GM10266 (cell line): ENCODE results near the gene NECTIN1.

ENCODE experiments used
- DNase-seq: peaks from one replicate; pipeline ENCODE4 v3.0.0; 2012; ENCODE audit errors: extremely low spot score
- CTCF ChIP-seq: IDR thresholded peaks from 2 replicates; pipeline ENCODE4 v1.5.1; 2012; ENCODE audit warnings: mild to moderate bottlenecking, low read depth; ENCODE audit not compliant: control insufficient read depth, insufficient read depth; ENCODE audit errors: missing control alignments

NECTIN1 gene

DNA sequence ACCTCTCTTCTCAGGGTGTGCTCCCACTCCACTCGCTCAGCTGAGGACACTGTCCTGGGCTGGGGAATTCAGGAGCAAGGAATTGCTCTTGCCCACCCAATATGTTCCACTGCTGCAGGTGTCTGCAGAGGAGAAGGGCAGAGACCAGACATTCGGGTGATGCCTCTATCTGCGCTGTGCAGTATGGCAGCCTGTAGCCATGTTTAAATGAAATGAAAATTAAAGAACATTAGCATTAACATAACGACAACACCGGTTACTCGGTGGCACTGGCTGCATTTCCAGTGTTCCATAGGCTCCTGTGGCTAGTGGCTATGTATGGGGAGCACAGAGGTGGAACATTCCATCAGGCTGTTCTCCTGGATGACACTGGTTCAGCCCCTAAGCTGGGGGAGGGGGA is 104.4 kb downstream of the NECTIN1 start:
- no peak for DNase-seq
- TF ChIP-seq CTCF, result no peak

GRCh38 chr11:119624102-119624615 is 104.8 kb downstream of the NECTIN1 start:
- TF ChIP-seq CTCF, result peak; percentile 30
- peak; percentile 48 for DNase-seq

DNA sequence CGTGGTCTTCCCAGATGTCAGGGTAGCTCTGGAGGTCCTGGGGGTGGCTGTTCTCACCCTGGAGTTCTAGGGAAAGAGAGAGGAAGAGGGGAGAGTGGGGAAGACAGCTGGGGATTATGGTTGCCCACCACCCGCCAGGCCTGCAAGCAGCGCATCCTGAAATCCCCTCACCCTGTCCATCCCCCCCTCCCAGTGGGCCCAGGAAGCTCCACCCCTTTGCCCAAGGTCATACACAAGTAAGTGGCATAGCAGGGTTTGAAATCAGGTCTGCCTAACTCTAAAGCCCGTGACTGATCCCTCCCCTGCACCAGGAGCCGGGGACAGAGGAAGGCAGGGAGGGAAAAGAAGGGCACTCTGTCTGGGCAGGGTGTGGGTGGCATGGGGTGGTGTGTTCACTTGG is 105.3 kb downstream of the NECTIN1 start:
- TF ChIP-seq CTCF, result no peak
- no peak for DNase-seq

DNA sequence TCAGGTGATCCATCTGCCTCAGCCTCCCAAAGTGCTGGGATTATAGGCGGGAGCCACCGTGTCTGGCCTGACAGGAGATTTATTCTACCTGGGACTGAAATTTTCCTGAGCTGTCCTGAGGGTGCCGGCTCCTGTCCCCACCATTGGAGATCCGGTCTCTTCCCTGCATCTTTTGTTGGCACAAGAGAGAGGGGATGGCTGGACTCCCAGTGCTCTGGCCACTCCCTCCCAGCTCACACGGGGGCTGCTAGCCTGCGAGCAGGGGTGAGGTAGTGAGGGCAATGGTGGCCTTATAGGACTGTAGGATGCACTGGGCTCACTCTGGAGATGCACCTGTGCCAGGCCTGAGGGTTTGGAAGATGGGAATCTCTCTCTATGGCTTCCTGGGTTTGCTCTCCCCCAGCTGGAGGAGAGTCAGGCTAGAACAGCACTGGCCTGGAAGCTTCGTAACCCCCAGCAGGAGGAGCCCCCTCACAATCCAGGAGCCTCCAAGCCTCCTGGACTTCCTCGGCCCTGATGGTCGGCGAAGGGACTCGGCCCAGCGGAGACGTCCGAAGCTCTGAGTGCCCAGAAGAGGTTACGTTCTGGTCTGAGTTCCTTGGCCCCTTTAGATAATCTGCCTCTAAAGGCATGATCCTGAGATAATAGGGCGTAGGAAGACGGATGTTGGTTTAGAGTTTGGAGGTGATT is 106.4 kb downstream of the NECTIN1 start:
- no peak for TF ChIP-seq CTCF
- DNase-seq, result no peak

DNA sequence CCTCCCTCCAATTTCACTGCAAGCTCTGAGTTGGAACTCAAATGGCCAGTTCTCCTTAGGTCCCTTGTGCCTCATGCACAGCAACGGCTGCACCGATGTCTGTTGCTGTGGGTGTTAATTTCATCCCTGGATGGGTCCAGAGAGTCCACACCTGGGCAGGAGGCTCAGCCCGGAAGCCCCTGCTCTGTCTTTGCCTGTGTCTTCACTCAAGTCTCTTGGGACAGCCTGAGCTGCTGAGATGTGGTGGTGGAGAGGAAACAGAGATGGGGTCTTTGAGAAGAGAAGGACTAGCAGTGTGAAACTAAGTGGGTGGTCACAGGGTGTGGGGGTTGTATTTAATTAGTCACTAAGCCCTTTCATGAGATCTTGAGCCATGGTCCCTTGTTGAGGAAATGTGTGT is 109.3 kb downstream of the NECTIN1 start:
- TF ChIP-seq CTCF, result no peak
- DNase-seq, result no peak

DNA sequence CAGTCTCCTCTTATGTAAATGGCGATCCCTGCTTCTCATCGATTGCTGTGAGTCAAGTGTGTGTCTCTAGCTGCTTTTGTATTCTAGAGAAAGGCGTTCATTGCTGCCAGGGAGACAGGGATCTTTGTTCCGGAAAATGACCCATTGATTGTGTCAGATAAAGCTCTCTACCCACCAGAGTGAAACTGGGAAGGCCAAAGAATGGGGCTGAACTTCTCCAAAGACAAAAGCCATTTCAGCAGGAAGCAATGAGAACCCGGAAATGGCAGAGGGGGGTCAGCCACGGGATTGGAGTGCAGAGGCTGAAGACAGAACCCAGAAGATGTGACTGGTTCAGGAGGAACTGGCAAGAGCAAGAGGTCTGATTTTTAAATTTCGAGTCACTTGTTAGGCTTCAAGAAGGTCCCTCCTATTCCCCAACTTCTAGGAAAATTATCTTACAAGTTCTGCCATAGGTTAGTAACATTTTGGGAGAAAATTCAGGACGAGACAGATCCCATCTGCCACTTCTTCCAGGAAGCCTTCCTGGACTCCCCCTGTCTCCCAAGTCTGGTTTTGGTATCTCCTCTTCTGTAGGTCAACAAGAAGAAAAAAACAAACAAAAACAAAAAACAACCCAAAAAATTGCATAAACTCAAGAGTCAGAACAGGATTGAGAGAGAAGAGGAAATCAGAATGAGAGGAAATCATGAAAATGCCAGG is 110.6 kb downstream of the NECTIN1 start:
- DNase-seq, result no peak
- no peak for TF ChIP-seq CTCF

DNA sequence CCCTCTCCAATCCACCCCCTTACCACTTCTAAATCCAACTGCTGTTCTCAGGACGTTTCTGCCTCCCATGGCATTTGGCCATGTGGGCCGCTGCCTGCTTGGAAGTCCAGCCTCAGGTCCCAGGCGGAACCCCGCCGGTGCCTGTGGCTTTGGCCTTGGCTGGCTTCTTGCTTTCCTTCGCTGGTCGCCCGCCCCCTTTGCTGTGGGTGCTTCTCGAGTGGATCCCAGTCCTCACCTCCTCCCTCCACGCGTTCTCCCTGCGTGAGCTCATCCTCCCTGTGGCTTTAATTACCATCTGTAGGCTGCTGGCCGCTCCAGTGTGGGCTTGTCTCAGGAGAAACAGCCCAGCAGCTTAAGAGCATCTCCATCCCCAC is 111.7 kb downstream of the NECTIN1 start:
- no peak for TF ChIP-seq CTCF
- no peak for DNase-seq
